Endothelial cell of umbilical vein (primary cell): ENCODE data around the gene MYH11. TPM values are rescaled to one million over a fixed set of nuclear protein-coding genes. Genes with fewer than 3 reads are reported as not detected.

ENCODE experiments used
- BruUV-seq: library from RNA; stranded (reverse); fragments of 400-500 nt; replicated peaks from 2 replicates; lab custom pipeline; 2021; lab: Mats Ljungman, UMichigan
- CTCF ChIA-PET: fragments of 300-600, 350-600 bp; sonication (Branson Sonifier 250); formaldehyde crosslinking; loops from one replicate; lab custom pipeline; 2021; ENCODE audit warnings: antibody characterized with exemption, inconsistent platforms; lab: Charles Lee
- POLR2A ChIA-PET: fragments of 300-600, 350-600 bp; sonication (Branson Sonifier 250); formaldehyde crosslinking; loops from one replicate; lab custom pipeline; 2021; ENCODE audit warnings: antibody characterized with exemption, inconsistent platforms; lab: Charles Lee
- DNase-seq: peaks from one replicate; pipeline ENCODE4 v3.0.0-alpha.2; 2011; ENCODE audit warnings: low read depth, low spot score
- FAIRE-seq: peaks from 2 replicates; lab custom pipeline; 2011; peaks lifted over from hg19 to GRCh38; lab: Jason Lieb, UNC
- H2AFZ ChIP-seq: 2 replicates; pipeline ENCODE4 v1.6.0; 2012; ENCODE audit warnings: low read depth, low read length, control low read depth, inconsistent platforms
- H3K27ac ChIP-seq: 2 replicates; pipeline ENCODE4 v1.5.1; 2011; ENCODE audit warnings: low read depth, mild to moderate bottlenecking, control low read depth, low read length, moderate library complexity; ENCODE audit not compliant: insufficient read depth
- H3K27me3 ChIP-seq, 2 experiments: 2 replicates each; pipeline versions ENCODE4 v1.6.0 to v1.6.1; 2011; ENCODE audit warnings: low read length in 2 of 2, mixed read lengths in 1 of 2; ENCODE audit not compliant: control insufficient read depth in 2 of 2, insufficient read depth in 2 of 2
- H3K36me3 ChIP-seq, 2 experiments: 2 replicates in 1 of 2; 3 replicates in 1 of 2; pipeline ENCODE4 v1.5.1; 2011; ENCODE audit warnings: low read length in 2 of 2, mild to moderate bottlenecking in 1 of 2, moderate library complexity in 1 of 2; ENCODE audit not compliant: control insufficient read depth in 2 of 2, insufficient read depth in 2 of 2; ENCODE audit errors: extremely low read depth in 1 of 2
- H3K4me1 ChIP-seq: 3 replicates; pipeline ENCODE4 v1.5.1; 2011; ENCODE audit warnings: mild to moderate bottlenecking, low read length; ENCODE audit not compliant: control insufficient read depth, insufficient read depth; ENCODE audit errors: extremely low read depth
- H3K4me2 ChIP-seq: 2 replicates; pipeline ENCODE4 v1.6.1; 2011; ENCODE audit warnings: low read length, control low read depth, mixed read lengths; ENCODE audit not compliant: insufficient read depth
- H3K4me3 ChIP-seq, 3 experiments: fragments of 200-600 bp in 1 of 3; sonication (generic), shearing (Covaris generic) in 1 of 3; replicated peaks in 1 of 3; 2 replicates each; pipeline ENCODE4 v1.5.1; 2011 to 2016; ENCODE audit warnings: control low read depth in 3 of 3, low read length in 3 of 3, mild to moderate bottlenecking in 2 of 3, inconsistent platforms in 1 of 3, low read depth in 1 of 3, moderate library complexity in 1 of 3; ENCODE audit not compliant: insufficient read depth in 1 of 3
- H3K79me2 ChIP-seq: 2 replicates; pipeline ENCODE4 v1.6.0; 2012; ENCODE audit warnings: low read length, inconsistent platforms; ENCODE audit not compliant: control insufficient read depth, insufficient read depth
- H3K9ac ChIP-seq: replicated peaks from 2 replicates; pipeline ENCODE3; 2011; ENCODE audit warnings: low read length, control low read depth; ENCODE audit not compliant: insufficient read depth; ENCODE audit errors: extremely low read depth
- H3K9me1 ChIP-seq: replicated peaks from 3 replicates; pipeline ENCODE4 v1.6.0; 2011; ENCODE audit warnings: mild to moderate bottlenecking, low read length; ENCODE audit not compliant: control insufficient read depth, insufficient read depth; ENCODE audit errors: extremely low read depth
- H3K9me3 ChIP-seq: replicated peaks from 2 replicates; pipeline ENCODE4 v1.5.1; 2012; ENCODE audit warnings: low read length, inconsistent platforms; ENCODE audit not compliant: control insufficient read depth, insufficient read depth
- H4K20me1 ChIP-seq: replicated peaks from 2 replicates; pipeline ENCODE3; 2011; ENCODE audit warnings: mild to moderate bottlenecking, low read length; ENCODE audit not compliant: control insufficient read depth, insufficient read depth; ENCODE audit errors: extremely low read depth
- EZH2 ChIP-seq: IDR thresholded peaks from 2 replicates; pipeline ENCODE4 v1.6.1; 2012; ENCODE audit warnings: borderline replicate concordance, low read depth, mild to moderate bottlenecking, moderate library complexity, low read length, inconsistent platforms; ENCODE audit not compliant: severe bottlenecking
- FOS ChIP-seq: IDR thresholded peaks from 2 replicates; pipeline ENCODE4 v1.6.1; 2011; ENCODE audit warnings: mild to moderate bottlenecking, low read length, moderate library complexity, borderline replicate concordance; ENCODE audit not compliant: insufficient read depth
- GATA2 ChIP-seq: IDR thresholded peaks from 2 replicates; pipeline ENCODE4 v1.7.0; 2011; ENCODE audit warnings: low read depth, mild to moderate bottlenecking, moderate library complexity, mixed read lengths, low read length; ENCODE audit not compliant: insufficient read length, insufficient read depth
- JUN ChIP-seq: IDR thresholded peaks from 2 replicates; pipeline ENCODE4 v1.6.1; 2011; ENCODE audit warnings: borderline replicate concordance, low read depth; ENCODE audit not compliant: insufficient read length, insufficient read depth
- MYC ChIP-seq: IDR thresholded peaks from one replicate; pipeline ENCODE4 v1.6.1; 2011; ENCODE audit warnings: mild to moderate bottlenecking, low read depth, low read length
- POLR2A ChIP-seq: IDR thresholded peaks from 2 replicates; pipeline ENCODE4 v1.6.1; 2012; ENCODE audit warnings: low read depth, mild to moderate bottlenecking, control low read depth, low read length
- POLR2AphosphoS5 ChIP-seq: IDR thresholded peaks from 2 replicates; pipeline ENCODE4 v1.6.1; 2012; ENCODE audit warnings: low read depth, mild to moderate bottlenecking, control low read depth, low read length, moderate library complexity; ENCODE audit not compliant: insufficient read depth
- dilution Hi-C: fragments of 300-500 bp; cut with MboI; formaldehyde crosslinking; loops from one replicate; pipeline ENCODE4 v1.15.0; 2019; ENCODE audit warnings: low sequenced_read_pairs; ENCODE audit not compliant: extremely low pct_ligation_motif_present
- intact Hi-C: fragments of 100-400 bp; cut with micrococcal nuclease; formaldehyde crosslinking; loops from one replicate; pipeline ENCODE4 v1.10.0; 2022
- polyA plus RNA-seq, 4 experiments: library from polyadenylated mRNA; depleted of rRNA in 3 of 4; stranded (reverse) in 3 of 4; unstranded in 1 of 4; fragments of >200 nt; gene quantifications; 2 replicates each; pipeline versions ENCODE4 v1.2.1 to v1.2.3, GENCODE V29; 2011 to 2012; ENCODE audit warnings: missing spikeins in 1 of 4
- total RNA-seq: library from RNA; stranded (reverse); gene quantifications from 2 replicates; pipeline ENCODE4 v1.2.3, GENCODE V29; 2021
- TF ChIP-seq, protein P1 (sequence below), 2 donors: IDR thresholded peaks; 1 replicate in 1 of 2; 2 replicates in 1 of 2; pipeline ENCODE4 v1.5.1; 2011; ENCODE audit warnings: low read length in 2 of 2, mild to moderate bottlenecking in 2 of 2, moderate library complexity in 2 of 2, control low read depth in 1 of 2, inconsistent platforms in 1 of 2, low read depth in 1 of 2; ENCODE audit not compliant: insufficient read depth in 1 of 2; ENCODE audit errors: extremely low read depth in 1 of 2
- TF ChIP-seq, protein P2 (sequence below): IDR thresholded peaks from 2 replicates; pipeline ENCODE4 v1.6.1; 2011; ENCODE audit not compliant: insufficient read depth, insufficient read length

MYH11 gene
- total and polyA plus RNA-seq, 2 donors (not counting 3 experiments of a cell fraction or from before 2014, with no cell fraction given) = not detected

DNA sequence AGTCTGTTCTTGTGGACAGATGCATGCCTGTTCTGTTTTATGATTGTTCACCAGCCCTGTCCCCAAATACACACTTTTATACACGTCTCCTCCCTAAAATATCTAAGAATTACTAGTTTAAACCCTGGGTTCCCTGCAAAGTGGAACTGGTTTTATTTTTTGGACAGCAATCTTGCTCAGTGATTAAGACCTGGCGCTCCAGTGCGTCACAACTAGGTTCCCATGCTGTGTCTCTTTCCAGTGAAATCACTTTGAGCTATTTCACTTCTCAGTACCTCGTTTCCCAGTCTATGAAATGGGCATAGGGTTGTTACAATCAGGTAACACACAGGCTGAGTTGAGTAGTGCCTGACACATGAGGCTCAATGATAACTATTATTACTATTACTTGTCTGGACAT, 30.5 kb upstream of the MYH11 start:
- Histone ChIP-seq H3K79me2 (peaks cover 33% of the 10 kb centered on the region), H3K4me1 (peaks cover 15% of the 10 kb centered on the region), H3K36me3 (peaks cover 0 to 2% of the 10 kb centered on the region in 2 experiments), H3K4me3 (peak overlapping the region in 1 of 3 experiments; percentile 94), H3K9ac (peak overlapping the region; percentile 94), H2AFZ (no peak overlapping the region), H3K9me3 (no peaks in the 10 kb centered on the region), H4K20me1 (no peaks in the 10 kb centered on the region), H3K27me3 (no peaks in the 10 kb centered on the region), H3K4me2 (peak overlapping the region; percentile 82), H3K9me1 (no peaks in the 10 kb centered on the region), H3K27ac (no peak overlapping the region)
- dilution Hi-C loops = no loop called here
- intact Hi-C loops = no loop called here
- ChIA-PET POLR2A (interaction anchor here (0.7 kb wide), 1 partner anchor 51 kb away, joined by 4 read pairs; no protein-coding TSS in a partner anchor), CTCF (interaction anchor here (1.2 to 3.5 kb wide), 7 partner anchors 14 to 240 kb away, joined by 3 to 43 read pairs (median 4); no protein-coding TSS in a partner anchor)
- no peak for FAIRE-seq
- TF ChIP-seq EZH2 = no peak
- BruUV-seq = no TSS peak
- no peak for DNase-seq

DNA sequence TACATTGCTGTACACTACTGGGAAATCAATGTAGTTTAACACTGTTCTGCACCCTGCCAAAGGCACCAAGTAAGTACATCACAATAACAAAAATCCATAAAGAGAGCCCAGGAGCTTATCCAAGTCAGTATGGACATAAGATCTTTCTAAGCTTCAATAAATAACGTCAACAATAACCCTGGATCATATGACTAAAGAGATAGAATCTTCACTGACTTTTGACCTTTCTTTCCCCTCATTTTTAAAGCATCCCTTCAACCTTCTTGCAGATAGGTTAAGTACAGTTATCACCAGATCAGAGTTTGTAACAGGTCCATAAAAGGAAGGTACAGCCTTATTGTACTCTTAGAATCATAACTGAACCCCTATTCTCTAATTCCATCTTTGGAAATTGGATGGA, 29.2 kb upstream of the MYH11 start:
- H3K9me1 ChIP-seq = no peaks in the 10 kb centered on the region
- intact Hi-C loops = no loop called here
- FAIRE-seq (no peak), DNase-seq (no peak)
- ChIA-PET POLR2A (no interaction called here), CTCF (interaction anchor here (1.4 to 3.5 kb wide), 2 partner anchors 12 to 55 kb away, joined by 3 to 43 read pairs; no protein-coding TSS in a partner anchor)
- H3K9me3 ChIP-seq = no peaks in the 10 kb centered on the region
- TF ChIP-seq POLR2AphosphoS5 (no peak), EZH2 (no peak), GATA2 (no peak), MYC (no peak), JUN (no peak), FOS (no peak), POLR2A (no peak)
- TF ChIP-seq, protein P1, sequence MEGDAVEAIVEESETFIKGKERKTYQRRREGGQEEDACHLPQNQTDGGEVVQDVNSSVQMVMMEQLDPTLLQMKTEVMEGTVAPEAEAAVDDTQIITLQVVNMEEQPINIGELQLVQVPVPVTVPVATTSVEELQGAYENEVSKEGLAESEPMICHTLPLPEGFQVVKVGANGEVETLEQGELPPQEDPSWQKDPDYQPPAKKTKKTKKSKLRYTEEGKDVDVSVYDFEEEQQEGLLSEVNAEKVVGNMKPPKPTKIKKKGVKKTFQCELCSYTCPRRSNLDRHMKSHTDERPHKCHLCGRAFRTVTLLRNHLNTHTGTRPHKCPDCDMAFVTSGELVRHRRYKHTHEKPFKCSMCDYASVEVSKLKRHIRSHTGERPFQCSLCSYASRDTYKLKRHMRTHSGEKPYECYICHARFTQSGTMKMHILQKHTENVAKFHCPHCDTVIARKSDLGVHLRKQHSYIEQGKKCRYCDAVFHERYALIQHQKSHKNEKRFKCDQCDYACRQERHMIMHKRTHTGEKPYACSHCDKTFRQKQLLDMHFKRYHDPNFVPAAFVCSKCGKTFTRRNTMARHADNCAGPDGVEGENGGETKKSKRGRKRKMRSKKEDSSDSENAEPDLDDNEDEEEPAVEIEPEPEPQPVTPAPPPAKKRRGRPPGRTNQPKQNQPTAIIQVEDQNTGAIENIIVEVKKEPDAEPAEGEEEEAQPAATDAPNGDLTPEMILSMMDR (IDR thresholded peaks at IDR 0.05; ENCODE audit: extremely low read depth in 1 of 2, insufficient read depth in 1 of 2, low read depth in 1 of 2, low read length in 2 of 2) = no peak
- TF ChIP-seq, protein P2, sequence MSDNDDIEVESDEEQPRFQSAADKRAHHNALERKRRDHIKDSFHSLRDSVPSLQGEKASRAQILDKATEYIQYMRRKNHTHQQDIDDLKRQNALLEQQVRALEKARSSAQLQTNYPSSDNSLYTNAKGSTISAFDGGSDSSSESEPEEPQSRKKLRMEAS = no peak
- H4K20me1 ChIP-seq = no peaks in the 10 kb centered on the region
- H3K36me3 ChIP-seq = peaks cover 0 to 2% of the 10 kb centered on the region in 2 experiments
- peaks cover 33% of the 10 kb centered on the region for H3K79me2 ChIP-seq
- H3K9ac ChIP-seq = no peak overlapping the region
- dilution Hi-C loops = no loop called here
- no peak overlapping the region for H3K27ac ChIP-seq
- BruUV-seq = no TSS peak
- H3K4me3 ChIP-seq = no peak overlapping the region
- H2AFZ ChIP-seq = no peak overlapping the region
- H3K27me3 ChIP-seq = no peaks in the 10 kb centered on the region
- no peak overlapping the region for H3K4me2 ChIP-seq
- H3K4me1 ChIP-seq = peaks cover 15% of the 10 kb centered on the region
